ENCODE data around the gene TTC23.

The TTC23 gene

DNA sequence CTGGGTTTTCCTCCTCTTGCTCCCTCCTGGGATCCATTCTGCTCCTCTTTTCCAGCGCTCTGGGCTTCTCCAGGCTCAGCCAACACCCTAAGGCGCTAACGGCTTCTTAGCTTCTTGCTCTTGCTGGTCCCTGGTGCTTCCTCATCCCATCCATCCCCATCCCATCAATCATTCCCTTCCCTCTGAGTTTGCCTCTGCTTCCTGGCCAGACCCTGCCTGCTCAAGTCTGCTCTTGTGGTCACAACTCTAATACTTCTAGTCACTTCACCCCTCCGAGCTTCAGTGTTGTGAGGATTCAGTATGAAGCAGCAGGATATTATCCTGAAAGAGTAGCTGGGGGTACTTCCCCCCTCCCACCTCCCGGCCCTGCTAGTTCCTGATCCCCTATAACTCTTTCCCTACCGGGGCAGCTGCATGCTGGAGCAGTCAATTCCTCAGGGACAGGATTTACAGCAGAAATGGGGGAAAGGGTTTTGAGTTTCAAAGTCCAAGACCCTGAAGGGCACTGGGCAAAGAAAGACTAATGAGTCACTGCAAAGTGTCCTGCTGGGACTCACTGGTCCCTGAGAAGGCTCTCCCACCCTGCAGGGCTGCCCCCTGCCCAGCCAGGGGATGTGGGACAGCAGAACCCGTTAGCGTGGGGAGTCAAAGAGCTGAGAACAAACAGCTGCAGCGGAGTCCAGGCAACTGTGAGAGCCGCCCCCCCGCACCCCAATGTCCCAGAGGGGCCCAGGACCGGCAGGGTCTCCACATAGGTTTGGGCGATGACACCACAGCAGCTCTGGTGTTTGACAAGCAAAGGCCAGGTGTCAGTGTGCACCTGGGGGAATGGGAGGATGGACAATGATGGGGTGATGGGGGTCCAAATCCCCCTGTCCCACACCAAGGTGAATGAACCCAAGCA lies 146.8 kb downstream of the TTC23 start:
- DNase-seq (ENCODE audit: low read depth) = no peak

DNA sequence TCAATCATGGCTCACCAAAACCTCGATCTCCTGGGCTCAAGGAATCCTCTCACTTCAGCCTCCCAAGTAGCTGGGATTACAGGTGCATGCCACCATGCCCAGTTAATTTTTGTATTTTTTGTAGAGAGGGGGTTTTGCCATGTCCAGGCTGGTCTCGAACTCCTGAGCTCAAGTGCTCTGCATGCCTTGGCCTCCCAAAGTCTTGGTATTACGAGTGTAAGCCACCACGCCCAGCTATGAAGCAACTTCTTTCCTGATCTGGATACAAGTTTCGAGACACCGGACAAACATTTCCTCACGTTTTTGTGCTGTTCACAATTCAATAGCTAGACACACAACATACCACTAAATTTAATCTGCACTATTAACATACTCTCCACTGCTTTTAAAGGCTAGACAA lies 147.9 kb downstream of the TTC23 start:
- no peak for DNase-seq (ENCODE audit: low read depth)

DNA sequence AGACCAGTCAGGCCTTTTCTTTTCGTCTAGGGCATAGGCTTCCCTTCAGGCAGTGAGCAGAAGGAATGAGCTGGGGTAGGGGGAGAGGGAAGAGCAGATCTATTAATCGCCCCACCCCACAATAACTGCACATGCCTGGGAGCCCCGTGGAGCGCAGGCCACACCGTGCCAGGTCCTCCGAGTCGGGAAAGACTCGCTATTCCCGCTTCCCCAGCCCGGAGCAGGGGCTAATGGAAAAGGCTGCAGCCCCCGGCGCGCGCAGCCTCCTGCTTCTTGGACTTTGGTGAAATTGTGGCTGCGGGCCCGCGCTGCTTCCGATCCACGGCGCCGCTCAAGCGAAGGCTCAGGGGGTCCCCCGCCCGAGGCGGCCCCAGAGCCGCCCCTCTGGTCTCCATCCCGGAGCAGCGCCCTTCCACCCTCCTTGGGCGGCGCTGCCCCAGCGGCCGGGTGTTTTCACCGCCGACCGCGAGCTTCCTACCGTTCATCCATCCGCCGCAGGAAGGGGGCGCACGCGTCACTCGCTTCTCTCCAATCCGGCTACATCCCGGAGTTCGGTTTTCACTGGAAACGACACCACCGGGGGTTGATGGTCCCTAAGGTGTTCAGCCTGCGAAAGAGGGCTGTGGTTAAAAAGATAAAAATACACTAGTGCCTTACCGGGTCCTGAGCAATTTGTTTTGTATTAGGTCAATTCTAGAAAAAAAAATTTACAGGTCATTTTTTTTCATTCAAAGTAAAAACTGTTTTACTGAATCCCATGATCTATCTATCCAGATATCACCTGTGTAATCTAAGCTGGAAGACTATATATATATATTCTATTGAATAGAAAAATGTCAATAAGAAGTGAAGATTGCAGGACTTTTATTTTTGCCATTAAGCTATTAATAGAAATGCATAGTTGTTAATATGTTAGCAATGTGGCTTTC lies 148.9 kb downstream of the TTC23 start:
- DNase-seq (ENCODE audit: low read depth) = peak; percentile 24

DNA sequence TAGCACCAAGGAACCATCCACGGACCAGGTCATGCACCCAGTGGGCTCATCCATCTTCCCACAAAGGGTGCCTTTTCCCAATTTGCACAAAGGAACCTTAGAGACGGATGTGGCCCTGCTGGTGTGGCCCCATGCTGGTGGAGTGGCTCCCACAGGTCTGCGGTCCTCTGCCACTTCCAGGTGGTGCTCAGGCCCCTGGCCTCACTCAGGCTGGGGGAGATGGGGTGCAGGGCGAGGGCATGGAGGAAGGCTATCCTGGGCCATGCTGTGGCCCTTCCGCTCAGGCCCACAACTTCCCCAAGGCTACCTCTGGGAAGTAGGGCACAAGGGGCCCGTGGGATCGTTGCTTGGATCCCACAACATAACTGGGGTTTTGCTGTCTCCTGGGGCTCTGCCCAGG lies 149.7 kb downstream of the TTC23 start:
- DNase-seq (ENCODE audit: low read depth) = no peak

DNA sequence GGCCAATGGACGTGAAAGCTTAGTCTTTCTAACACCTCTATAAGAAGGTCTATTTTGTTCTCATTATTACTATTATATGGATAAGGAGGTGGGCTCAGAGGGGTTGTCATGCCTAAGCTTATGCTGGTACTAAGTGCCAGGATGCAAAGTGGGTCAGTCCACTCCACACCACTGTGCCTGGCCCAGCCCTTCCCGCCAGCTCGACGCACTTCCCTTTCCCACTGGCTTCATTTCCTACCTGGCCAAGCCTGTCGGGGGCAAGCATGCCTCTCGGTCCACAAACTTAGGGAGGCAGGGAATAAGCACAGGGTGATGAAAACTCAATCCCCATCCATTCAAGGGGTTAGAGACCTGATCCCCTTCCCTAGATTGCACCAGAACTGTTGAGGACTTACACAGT lies 150.4 kb downstream of the TTC23 start:
- DNase-seq (ENCODE audit: low read depth) = no peak

DNA sequence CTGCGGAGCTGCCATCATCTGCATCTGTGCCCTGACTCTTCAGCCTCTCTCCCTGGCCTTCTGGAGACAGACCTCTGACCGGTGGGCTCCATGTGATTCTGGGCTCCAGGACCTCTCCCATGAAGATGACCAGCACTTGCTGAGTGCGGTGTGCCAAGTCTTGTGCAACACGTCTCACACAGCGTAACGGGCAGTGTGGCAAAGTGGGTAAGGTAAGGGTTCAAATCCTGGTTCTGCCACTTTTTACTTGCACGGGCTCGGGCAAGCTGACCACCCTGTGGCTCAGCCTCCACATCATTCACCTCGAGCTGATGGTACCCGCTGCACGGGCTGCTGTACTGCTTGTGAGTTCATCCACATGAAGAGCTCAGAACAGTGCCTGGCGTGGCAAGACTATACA lies 151.0 kb downstream of the TTC23 start:
- no peak for DNase-seq (ENCODE audit: low read depth)

DNA sequence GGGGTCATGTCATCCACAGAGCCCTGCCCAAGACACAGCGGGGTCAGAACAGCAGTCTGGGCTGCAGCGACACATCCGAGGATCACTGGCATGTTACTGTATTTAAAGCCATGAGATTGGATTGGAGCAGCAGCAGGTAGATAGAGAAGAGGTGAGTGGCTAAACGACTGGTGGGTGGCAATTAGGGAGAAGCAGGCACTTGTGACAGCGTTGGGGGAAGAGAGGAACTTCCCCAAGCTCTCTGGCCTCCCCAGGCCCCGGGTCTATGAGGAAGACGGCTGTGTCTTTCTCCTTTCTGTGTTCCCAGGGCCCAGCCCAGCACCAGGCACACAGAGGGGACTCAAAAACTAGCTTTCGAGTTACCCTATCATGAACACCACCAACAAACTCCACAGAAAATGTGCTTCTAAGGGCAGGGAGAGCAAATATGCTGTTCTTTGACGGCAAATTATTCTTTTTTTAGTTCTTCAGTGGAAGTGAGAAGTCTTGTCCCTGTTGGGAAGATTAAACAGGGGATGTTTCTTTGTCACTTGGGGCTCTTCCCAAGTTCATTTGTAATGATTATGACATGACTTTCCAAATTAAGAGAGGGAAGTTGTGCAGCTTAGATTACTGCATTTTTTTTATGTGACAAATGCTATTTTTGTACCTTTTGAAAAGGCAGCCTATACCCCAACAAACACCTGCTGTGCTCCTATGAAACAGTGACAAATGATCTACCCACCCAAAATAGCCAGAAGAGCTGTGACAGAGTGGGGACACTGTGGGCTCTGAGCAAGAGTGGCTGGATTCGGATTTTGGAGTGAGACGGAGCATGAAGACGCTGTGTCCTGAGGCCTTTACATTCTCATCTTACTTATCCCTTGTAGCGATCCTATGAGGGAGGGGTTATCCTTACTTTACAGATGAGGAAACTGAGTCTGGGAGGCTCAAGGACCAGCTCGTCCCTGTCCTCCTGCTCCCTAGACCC lies 151.7 kb downstream of the TTC23 start:
- DNase-seq (ENCODE audit: low read depth) = no peak

DNA sequence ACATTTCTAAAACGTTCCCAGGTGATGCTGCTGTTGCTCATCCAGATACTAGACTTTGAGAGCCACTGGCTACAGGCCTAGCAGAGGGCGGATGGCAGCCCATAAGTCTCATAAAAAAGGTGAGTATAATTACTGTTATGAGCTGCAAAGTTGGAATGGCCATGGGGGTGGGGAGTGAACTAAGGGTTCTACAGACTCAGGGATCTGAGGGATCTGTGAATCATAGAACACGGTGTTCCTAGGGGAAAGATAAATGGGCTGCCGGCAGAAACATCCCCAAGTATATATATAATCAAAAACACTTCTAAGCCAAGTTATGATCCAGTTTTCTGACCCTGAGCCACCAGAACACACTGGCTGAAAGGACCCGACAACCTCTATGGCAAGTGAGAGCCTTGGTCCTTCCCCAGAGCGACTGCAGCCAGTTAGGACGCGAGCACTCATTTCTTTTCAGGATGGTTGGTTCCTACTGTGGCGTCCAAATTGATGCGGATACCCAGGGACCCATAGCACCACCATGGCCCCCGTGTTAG lies 152.4 kb downstream of the TTC23 start:
- no peak for DNase-seq (ENCODE audit: low read depth)

DNA sequence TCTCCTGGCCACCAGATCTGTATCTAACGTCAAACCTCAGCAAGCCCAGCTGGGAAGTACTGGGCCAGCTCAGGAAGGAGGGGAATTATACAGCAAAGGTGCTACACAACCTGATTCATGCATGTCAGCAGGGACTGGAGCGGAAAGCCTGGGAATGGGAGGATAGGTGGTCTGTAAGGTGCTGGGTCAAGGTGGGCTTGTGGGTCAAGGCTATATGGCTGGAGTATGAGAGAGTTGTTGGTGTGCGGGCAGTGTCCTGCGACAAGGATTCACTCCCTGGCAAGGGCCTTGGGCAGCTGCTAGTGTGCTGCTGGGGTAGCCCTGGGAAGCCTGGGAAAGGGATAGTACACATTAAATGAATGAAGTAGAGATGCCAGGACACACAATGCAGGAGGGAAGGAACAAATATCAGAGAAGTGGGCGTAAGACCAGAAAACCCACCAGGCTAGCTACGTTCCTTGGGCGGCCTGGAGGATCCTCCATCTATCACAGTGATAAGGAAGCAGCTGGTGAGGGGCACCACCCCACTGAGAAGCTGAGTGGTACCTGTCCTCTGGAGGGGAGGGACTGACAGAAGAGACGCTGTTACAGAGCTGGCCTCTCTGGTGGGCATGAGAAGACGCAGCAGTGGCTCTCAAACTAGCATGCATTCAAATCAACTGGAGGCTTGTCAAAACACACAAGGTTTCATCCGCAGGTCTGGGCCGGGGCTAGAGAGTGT lies 153.0 kb downstream of the TTC23 start:
- no peak for DNase-seq (ENCODE audit: low read depth)

DNA sequence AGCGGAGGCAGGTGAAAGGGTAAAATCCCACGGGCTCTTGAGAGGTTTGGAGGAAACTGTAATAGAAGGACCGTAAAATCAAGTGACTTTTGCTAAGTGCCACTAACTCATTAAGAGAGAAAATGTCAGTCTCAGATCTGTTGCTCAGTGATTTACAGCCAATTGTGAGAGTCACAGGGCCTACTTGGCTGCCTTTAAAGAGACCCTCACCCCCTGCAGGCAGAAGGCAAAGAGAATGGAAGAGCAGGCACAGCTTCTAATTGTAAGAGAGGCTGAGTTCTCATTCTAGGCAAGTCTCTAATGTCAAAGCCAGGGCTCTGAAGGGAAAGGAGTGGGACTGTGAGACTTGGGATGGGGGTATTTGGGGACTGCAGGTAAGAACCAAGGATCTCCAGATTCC lies 153.8 kb downstream of the TTC23 start:
- no peak for DNase-seq (ENCODE audit: low read depth)

DNA sequence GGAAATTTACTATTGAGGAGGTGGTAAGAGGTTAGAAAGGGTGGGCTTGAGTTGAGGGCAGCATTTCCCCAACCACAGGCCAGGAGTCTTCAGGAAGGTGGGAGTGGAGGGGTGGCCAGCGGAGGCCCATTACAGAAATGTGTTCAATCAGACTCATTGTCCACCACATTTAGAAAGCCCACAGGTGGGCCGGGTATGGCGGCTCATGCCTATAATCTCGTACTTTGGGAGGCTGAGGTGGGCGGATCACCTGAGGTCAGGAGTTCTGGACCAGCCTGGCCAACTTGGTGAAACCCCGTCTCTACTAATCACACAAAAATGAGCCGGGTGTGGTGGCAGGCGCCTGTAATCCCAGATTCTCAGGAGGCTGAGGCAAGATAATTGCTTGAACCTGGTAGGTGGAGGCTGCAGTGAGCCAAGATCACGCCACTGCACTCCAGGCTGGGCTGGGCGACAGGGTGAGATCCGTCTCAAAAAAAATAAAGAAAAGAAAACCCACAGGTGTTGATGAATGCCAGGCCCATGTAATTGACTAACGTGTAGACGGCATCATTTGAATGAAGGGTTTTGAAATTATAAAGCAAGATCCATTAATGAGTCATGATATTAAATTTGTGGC lies 156.7 kb downstream of the TTC23 start:
- DNase-seq (ENCODE audit: low read depth) = no peak

DNA sequence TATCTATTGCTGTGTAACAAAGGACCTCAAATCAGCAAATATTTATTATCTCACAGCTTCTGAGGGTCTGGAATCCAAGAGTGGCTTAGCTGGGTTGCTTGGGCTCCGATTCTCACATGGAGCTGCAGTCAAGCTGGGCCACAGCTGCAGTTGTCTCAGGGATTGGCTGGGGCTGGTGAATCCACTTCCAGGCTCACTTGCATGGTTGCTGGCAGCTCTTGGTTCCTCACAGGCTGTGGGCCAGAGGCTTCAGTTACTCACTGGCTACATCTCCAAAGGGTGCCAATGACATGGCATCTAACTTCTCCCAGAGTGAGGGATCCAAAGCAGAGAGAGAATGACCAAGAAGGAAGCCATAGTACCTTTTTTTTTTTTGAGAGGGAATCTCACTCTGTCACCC lies 158.4 kb downstream of the TTC23 start:
- DNase-seq (ENCODE audit: low read depth) = no peak

DNA sequence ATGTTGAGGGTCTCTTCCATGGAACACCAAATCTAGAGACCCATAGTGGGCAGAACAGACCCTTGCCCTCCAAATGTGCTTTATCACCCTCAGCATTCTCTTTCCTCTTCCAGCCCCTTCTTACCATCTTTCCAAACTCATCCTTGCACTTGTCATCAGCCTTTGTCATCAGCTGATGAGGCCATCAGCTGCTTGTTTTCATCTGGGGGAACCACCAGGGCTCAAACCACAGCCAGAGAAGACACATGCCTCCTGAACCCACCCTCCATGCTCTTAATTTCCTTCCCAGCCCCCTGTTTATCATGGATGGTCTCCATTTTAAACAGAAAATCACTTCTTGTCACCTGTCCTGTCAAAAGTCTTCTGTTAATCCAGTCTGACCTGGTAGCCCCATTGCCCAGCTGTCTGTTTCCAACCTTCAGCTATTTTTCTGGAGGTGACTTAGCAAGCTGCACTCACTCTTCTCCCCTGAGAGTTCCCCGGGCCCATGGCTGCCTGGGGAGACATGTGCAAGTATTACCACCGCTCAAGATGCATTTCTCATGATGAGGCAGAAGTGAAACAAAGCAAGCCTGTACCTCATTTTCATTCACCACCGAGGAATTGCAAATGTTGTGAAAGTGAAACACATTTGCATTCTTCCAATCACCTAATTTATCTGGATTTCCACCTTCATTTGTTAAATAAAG lies 159.2 kb downstream of the TTC23 start:
- DNase-seq (ENCODE audit: low read depth) = no peak

DNA sequence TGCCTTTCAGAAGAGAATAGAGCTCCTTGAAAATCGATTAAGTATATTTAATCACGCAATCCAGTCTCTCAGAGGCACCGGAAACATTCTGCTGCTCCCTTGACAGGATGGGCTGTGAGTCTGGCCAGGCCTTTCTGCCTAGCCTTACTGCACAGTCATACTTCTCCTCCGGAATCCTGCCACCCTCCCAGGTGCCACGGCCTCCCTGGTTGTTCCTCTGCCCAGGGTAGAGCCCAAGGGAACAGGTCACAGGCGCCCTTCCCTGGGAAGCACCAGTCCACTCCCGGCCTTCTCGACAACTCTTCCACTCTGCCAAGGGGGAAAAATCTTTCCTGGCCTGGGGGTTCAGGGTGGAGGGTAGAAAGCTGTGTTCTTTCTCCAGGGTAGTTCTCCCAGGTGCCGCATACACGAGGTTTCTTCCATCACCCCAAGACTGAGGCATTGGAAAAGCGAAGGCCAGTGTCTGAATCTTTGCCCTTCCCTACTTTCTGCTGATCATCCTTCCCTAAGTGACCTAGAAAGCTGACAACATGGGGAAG lies 161.9 kb downstream of the TTC23 start:
- DNase-seq (ENCODE audit: low read depth) = no peak

DNA sequence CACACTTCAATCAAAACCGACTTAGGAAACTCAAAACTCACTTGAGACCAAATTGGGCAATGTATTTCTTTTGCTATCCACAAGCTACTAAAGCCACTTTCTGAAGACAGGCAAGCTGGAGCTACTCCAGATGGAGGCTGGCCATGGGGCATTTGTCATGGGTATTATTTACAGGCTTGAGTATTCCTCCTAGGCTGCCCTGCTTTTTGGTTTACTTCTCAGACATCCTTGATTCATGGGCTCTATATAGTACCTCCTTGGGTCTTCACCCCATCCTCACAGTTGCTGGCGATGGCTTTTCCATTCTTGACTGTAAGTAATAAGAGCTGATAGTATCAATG lies 163.1 kb downstream of the TTC23 start:
- no peak for DNase-seq (ENCODE audit: low read depth)

Data from stimulated activated CD8-positive, alpha-beta memory T cell treated with anti-CD3 and anti-CD28 coated beads, Interleukin-4, amount 100 ng/mL, for 24 hours (primary cell).